ENCODE measurements around the gene AK5.

AK5 gene

GRCh38 chr1:77388661-77389060 lies 106.8 kb downstream of the AK5 start:
- TF ChIP-seq, protein P1, sequence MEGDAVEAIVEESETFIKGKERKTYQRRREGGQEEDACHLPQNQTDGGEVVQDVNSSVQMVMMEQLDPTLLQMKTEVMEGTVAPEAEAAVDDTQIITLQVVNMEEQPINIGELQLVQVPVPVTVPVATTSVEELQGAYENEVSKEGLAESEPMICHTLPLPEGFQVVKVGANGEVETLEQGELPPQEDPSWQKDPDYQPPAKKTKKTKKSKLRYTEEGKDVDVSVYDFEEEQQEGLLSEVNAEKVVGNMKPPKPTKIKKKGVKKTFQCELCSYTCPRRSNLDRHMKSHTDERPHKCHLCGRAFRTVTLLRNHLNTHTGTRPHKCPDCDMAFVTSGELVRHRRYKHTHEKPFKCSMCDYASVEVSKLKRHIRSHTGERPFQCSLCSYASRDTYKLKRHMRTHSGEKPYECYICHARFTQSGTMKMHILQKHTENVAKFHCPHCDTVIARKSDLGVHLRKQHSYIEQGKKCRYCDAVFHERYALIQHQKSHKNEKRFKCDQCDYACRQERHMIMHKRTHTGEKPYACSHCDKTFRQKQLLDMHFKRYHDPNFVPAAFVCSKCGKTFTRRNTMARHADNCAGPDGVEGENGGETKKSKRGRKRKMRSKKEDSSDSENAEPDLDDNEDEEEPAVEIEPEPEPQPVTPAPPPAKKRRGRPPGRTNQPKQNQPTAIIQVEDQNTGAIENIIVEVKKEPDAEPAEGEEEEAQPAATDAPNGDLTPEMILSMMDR (IDR thresholded peaks at IDR 0.05; ENCODE audit: control extremely low read depth, extremely low read depth, low read depth, missing control alignments): no peak
- no peak for DNase-seq (ENCODE audit: extremely low spot score)
- ChIA-PET POLR2A (interaction anchor here (0.7 kb wide), 1 partner anchor 9 kb away, joined by 3 read pairs; no protein-coding TSS in a partner anchor), CTCF (no interaction called here)

GRCh38 chr1:77392486-77392885 lies 110.7 kb downstream of the AK5 start:
- DNase-seq (ENCODE audit: extremely low spot score): no peak
- TF ChIP-seq, protein P1 (IDR thresholded peaks at IDR 0.05; ENCODE audit: control extremely low read depth, extremely low read depth, low read depth, missing control alignments): no peak
- ChIA-PET CTCF (no interaction called here), POLR2A (no interaction called here)

DNA sequence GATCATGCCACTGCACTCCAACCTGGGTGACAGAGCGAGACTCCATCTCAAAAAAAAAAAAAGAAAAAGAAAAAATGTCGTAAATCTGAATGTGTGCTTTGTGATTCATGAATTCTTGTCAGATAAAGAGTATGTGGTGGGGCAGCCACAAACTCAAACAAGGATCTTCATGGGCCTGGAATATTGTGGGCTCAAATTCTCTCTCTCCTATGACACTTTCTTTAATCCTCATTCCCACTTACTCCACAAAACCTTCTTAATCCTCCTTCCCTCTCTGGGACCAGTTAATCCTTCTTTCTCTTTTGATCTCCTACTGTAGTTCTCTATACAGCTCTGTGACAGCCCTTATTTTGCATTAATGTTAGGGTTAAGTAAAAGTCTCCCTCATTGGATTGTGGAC lies 112.3 kb downstream of the AK5 start:
- TF ChIP-seq, protein P1 (IDR thresholded peaks at IDR 0.05; ENCODE audit: control extremely low read depth, extremely low read depth, low read depth, missing control alignments): no peak
- no peak for DNase-seq (ENCODE audit: extremely low spot score)
- CTCF ChIA-PET: no interaction called here
- POLR2A ChIA-PET: no interaction called here

GRCh38 chr1:77395051-77395450 lies 113.2 kb downstream of the AK5 start:
- ChIA-PET CTCF (no interaction called here), POLR2A (no interaction called here)
- no peak for DNase-seq (ENCODE audit: extremely low spot score)
- TF ChIP-seq, protein P1 (IDR thresholded peaks at IDR 0.05; ENCODE audit: control extremely low read depth, extremely low read depth, low read depth, missing control alignments): no peak

GRCh38 chr1:77398152-77398551 lies 116.3 kb downstream of the AK5 start:
- TF ChIP-seq, protein P1 (IDR thresholded peaks at IDR 0.05; ENCODE audit: control extremely low read depth, extremely low read depth, low read depth, missing control alignments): no peak
- no peak for DNase-seq (ENCODE audit: extremely low spot score)
- ChIA-PET POLR2A (interaction anchor here (0.5 kb wide), 1 partner anchor 10 kb away, joined by 3 read pairs; no protein-coding TSS in a partner anchor), CTCF (no interaction called here)

GRCh38 chr1:77399250-77400086 lies 117.6 kb downstream of the AK5 start:
- ChIA-PET POLR2A (no interaction called here), CTCF (interaction anchor here (1.1 kb wide), 1 partner anchor 9 kb away, joined by 4 read pairs; no protein-coding TSS in a partner anchor)
- DNase-seq (ENCODE audit: extremely low spot score): no peak
- TF ChIP-seq, protein P1 (IDR thresholded peaks at IDR 0.05; ENCODE audit: control extremely low read depth, extremely low read depth, low read depth, missing control alignments): no peak
